Vagina (tissue), 2 donors: Measurements from ENCODE around the gene ZNF385B. TPM values are rescaled to one million over a fixed set of nuclear protein-coding genes. Genes with fewer than 3 reads are reported as not detected.

Experiments
- DNase-seq, 2 donors: peaks; one replicate each; pipeline ENCODE4 v3.0.0-alpha.2; 2017; ENCODE audit errors: extremely low spot score in 2 of 2
- H3K27ac ChIP-seq: fragments of 200-600 bp; sonication (generic); one replicate; pipeline ENCODE4 v1.5.1; 2019
- H3K27me3 ChIP-seq: fragments of 200-600 bp; sonication (generic); one replicate; pipeline ENCODE4 v1.5.1; 2019
- H3K36me3 ChIP-seq, 2 donors: fragments of 200-600 bp; sonication (generic); one replicate each; pipeline ENCODE4 v1.5.1; 2017 to 2019
- H3K4me1 ChIP-seq: fragments of 200-600 bp; sonication (generic); one replicate; pipeline ENCODE4 v1.5.1; 2019
- H3K4me3 ChIP-seq, 2 donors: fragments of 200-600 bp; sonication (generic); 1 replicate in 1 of 2; 2 replicates in 1 of 2; pipeline ENCODE4 v1.5.1; 2016 to 2019
- H3K9me3 ChIP-seq: fragments of 200-600 bp; sonication (generic); one replicate; pipeline ENCODE4 v1.5.1; 2019
- POLR2A ChIP-seq, 2 donors: fragments of 450-650 bp; IDR thresholded peaks; one replicate each; pipeline ENCODE4 v1.6.1; 2017; ENCODE audit warnings: antibody characterized with exemption in 2 of 2, mild to moderate bottlenecking in 2 of 2, moderate library complexity in 2 of 2
- POLR2AphosphoS5 ChIP-seq, 2 donors: sonication (generic); formaldehyde crosslinking; IDR thresholded peaks; one replicate each; pipeline ENCODE4 v1.9.0; 2017; ENCODE audit warnings: antibody characterized with exemption in 2 of 2, mild to moderate bottlenecking in 2 of 2, low read depth in 1 of 2; ENCODE audit not compliant: insufficient read depth in 1 of 2
- intact Hi-C: fragments of 100-400 bp; cut with DNase I; formaldehyde crosslinking; loops from one replicate; pipeline ENCODE4 v1.15.1; 2023
- total RNA-seq: library from RNA; depleted of rRNA; stranded (reverse); fragments of >200 nt; gene quantifications from one replicate; pipeline ENCODE4 v1.2.3, GENCODE V29; 2016
- TF ChIP-seq, protein P1 (sequence below), 3 experiments: fragments of 450-650 bp in 2 of 3; fragments of 200-600 bp in 1 of 3; sonication (generic) in 1 of 3; IDR thresholded peaks; one replicate each; pipeline ENCODE4 v1.5.1; 2017 to 2019; ENCODE audit warnings: antibody characterized with exemption in 3 of 3, mild to moderate bottlenecking in 2 of 3, moderate library complexity in 2 of 3

Gene ZNF385B
- total RNA-seq, 1 donor from 2014 or later = 11.5 TPM

DNA sequence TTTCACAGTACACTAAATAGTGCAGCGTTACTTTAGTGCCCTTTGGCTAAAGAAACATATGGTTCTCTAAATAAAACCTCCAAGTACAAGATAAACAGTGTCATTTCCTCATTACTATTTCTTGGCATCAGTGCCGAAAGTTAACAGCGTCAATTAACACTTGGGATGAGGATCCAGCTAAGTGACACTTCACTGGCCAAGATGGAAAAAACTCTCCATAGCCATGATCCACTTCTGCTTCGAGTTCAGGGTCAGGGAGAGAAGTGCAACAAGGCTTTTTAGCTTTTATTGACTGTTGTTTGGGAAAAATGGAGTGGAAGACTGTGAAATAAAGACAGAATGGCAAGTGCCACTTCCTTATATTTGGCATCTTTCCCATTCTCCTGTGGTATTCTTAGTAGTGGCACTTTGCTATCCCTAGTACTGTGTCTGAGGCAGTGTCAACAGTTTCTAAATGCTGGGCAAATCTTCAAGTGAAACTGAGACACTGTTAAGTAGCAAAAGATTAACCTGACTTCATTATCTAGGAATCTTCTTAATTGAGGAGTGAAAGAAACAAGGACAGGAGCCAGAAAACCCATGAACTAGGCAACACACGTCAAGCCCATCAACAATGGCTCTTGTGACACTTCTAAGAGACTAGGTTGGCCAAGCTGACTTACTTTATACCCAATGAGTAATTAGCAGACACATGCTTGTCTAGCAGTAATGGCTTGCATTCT, 374.2 kb downstream of the ZNF385B start:
- Histone ChIP-seq H3K9me3 (no peaks in the 10 kb centered on the region), H3K4me3 (no peak overlapping the region), H3K27ac (no peak overlapping the region), H3K4me1 (no peaks in the 10 kb centered on the region), H3K27me3 (no peaks in the 10 kb centered on the region), H3K36me3 (no peaks in the 10 kb centered on the region)
- TF ChIP-seq, protein P1, sequence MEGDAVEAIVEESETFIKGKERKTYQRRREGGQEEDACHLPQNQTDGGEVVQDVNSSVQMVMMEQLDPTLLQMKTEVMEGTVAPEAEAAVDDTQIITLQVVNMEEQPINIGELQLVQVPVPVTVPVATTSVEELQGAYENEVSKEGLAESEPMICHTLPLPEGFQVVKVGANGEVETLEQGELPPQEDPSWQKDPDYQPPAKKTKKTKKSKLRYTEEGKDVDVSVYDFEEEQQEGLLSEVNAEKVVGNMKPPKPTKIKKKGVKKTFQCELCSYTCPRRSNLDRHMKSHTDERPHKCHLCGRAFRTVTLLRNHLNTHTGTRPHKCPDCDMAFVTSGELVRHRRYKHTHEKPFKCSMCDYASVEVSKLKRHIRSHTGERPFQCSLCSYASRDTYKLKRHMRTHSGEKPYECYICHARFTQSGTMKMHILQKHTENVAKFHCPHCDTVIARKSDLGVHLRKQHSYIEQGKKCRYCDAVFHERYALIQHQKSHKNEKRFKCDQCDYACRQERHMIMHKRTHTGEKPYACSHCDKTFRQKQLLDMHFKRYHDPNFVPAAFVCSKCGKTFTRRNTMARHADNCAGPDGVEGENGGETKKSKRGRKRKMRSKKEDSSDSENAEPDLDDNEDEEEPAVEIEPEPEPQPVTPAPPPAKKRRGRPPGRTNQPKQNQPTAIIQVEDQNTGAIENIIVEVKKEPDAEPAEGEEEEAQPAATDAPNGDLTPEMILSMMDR (IDR thresholded peaks at IDR 0.05) = no peak
- TF ChIP-seq POLR2AphosphoS5 (IDR thresholded peaks at IDR 0.05; ENCODE audit: insufficient read depth in 1 of 2, low read depth in 1 of 2) (no peak), POLR2A (IDR thresholded peaks at IDR 0.05) (no peak)
- intact Hi-C loops = no loop called here
- DNase-seq = no peak

DNA sequence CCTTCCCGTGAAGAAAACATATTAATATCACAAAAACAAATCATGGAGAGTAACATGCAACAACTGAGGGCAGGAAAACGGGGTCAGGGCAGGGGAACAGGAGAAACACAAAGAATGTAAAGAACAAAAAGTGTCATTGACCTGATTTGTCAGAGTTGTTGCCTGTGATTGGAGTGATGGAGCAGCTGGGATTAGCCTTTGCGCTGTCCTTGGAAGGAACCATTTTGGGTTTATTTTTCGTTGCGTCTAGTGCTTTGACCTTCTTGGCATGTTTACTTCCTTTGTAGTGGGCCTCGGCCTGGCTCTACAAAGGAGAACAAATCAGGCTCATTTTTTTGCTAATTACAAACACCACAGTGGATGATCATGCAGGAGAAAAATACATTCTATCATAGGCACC, 378.3 kb downstream of the ZNF385B start:
- no peaks in the 10 kb centered on the region for H3K27me3 ChIP-seq
- H3K9me3 ChIP-seq = no peaks in the 10 kb centered on the region
- no peaks in the 10 kb centered on the region for H3K4me1 ChIP-seq
- no peak overlapping the region for H3K27ac ChIP-seq
- no peaks in the 10 kb centered on the region for H3K36me3 ChIP-seq
- DNase-seq = no peak
- no peak overlapping the region for H3K4me3 ChIP-seq
- TF ChIP-seq POLR2A (IDR thresholded peaks at IDR 0.05) = no peak
- TF ChIP-seq, protein P1 (IDR thresholded peaks at IDR 0.05) = no peak
- no peak for TF ChIP-seq POLR2AphosphoS5 (IDR thresholded peaks at IDR 0.05; ENCODE audit: insufficient read depth in 1 of 2, low read depth in 1 of 2)
- intact Hi-C loops = no loop called here

GRCh38 chr2:179479947-179480346, 381.5 kb downstream of the ZNF385B start:
- Histone ChIP-seq H3K36me3 (no peaks in the 10 kb centered on the region), H3K9me3 (no peaks in the 10 kb centered on the region), H3K27ac (no peak overlapping the region), H3K4me1 (no peaks in the 10 kb centered on the region), H3K4me3 (no peak overlapping the region), H3K27me3 (no peaks in the 10 kb centered on the region)
- TF ChIP-seq POLR2AphosphoS5 (IDR thresholded peaks at IDR 0.05; ENCODE audit: insufficient read depth in 1 of 2, low read depth in 1 of 2) (no peak), POLR2A (IDR thresholded peaks at IDR 0.05) (no peak)
- TF ChIP-seq, protein P1 (IDR thresholded peaks at IDR 0.05) = no peak
- intact Hi-C loops = no loop called here
- no peak for DNase-seq

GRCh38 chr2:179478771-179479170, 382.6 kb downstream of the ZNF385B start:
- H3K4me1 ChIP-seq = no peaks in the 10 kb centered on the region
- no peaks in the 10 kb centered on the region for H3K9me3 ChIP-seq
- H3K27me3 ChIP-seq = no peaks in the 10 kb centered on the region
- no peak for DNase-seq
- no peak for TF ChIP-seq POLR2AphosphoS5 (IDR thresholded peaks at IDR 0.05; ENCODE audit: insufficient read depth in 1 of 2, low read depth in 1 of 2)
- TF ChIP-seq, protein P1 (IDR thresholded peaks at IDR 0.05) = no peak
- no peak for TF ChIP-seq POLR2A (IDR thresholded peaks at IDR 0.05)
- H3K27ac ChIP-seq = no peak overlapping the region
- no peak overlapping the region for H3K4me3 ChIP-seq
- H3K36me3 ChIP-seq = no peaks in the 10 kb centered on the region
- intact Hi-C loops = no loop called here

GRCh38 chr2:179470992-179471391, 390.4 kb downstream of the ZNF385B start:
- DNase-seq = no peak
- TF ChIP-seq, protein P1 (IDR thresholded peaks at IDR 0.05) = no peak
- TF ChIP-seq POLR2AphosphoS5 (IDR thresholded peaks at IDR 0.05; ENCODE audit: insufficient read depth in 1 of 2, low read depth in 1 of 2) (no peak), POLR2A (IDR thresholded peaks at IDR 0.05) (no peak)
- Histone ChIP-seq H3K4me1 (no peaks in the 10 kb centered on the region), H3K27ac (no peak overlapping the region), H3K36me3 (no peaks in the 10 kb centered on the region), H3K9me3 (no peaks in the 10 kb centered on the region), H3K27me3 (no peaks in the 10 kb centered on the region), H3K4me3 (no peak overlapping the region)
- intact Hi-C loops = no loop called here
